ENCODE data around the gene BRSK1. TPM values are rescaled to one million over a fixed set of nuclear protein-coding genes. Genes with fewer than 3 reads are reported as not detected.

BRSK1 gene
- total and polyA plus RNA-seq, 2 of the 13 experiments (the other 11 are each of a cell fraction or from before 2014, with no cell fraction given), result 0.18 to 1.2 TPM

- CTCF ChIA-PET (ENCODE audit: low intra/inter-chr PET ratio, low total read pairs), result no interaction called here
- WGBS (ENCODE audit: low lambda C conversion rate), result 67% methylated on average over 1 of the region's 11 CpGs
These were observed 34.0 kb upstream of the BRSK1 start for GRCh38 chr19:55249841-55250240.

DNA sequence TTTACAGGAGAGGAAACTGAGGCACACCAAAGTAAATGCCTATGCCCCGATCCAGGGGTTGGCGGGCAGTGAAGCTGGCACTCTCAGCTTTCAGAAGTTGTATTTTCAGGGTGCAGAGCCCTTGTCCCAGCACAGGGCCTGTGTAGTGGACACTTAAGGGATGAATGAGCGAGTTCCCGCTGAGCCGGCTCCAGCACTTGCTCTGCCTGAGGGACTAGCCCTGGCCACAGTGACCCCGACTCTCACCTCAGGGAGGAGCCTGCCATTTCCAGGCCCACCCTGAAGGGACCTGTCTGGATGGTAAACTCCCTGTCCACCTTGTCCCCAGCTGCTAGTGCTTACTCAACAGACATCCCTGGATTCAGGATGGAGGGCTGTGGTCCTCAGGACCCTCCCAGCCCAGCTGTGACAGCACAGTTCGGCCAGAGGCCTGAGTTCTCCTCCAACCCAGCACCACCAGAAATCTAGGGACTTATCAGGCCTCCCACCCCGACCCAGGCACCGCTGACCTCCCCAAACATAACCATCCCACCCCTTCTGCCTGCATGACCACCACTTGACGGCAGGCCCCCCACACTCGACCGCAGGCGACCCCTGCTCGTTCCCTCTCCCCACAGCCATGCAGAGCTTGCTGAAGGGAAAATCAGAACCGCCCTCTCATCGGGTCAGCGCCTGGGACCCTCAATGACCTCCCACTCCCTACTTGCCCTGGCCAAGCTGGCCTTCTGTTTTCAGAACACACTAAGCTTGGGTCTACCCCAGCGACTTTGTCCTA lies 33.3 kb upstream of the BRSK1 start:
- ChIA-PET CTCF (ENCODE audit: low intra/inter-chr PET ratio, low total read pairs) (no interaction called here), POLR2A (interaction anchor here (0.8 kb wide), 1 partner anchor 10 kb away, joined by 3 read pairs; no protein-coding TSS in a partner anchor)
- peaks cover 79% of the 10 kb centered on the region for H3K79me2 ChIP-seq (ENCODE audit: insufficient read depth, low read length)
- H3K4me1 ChIP-seq (ENCODE audit: insufficient read depth, low read length), result peaks cover 49% of the 10 kb centered on the region
- no TSS peak for BruUV-seq (replicated peaks)
- peaks cover 57% of the 10 kb centered on the region for H4K20me1 ChIP-seq (ENCODE audit: insufficient read depth, low read length)
- no peak overlapping the region for H3K9ac ChIP-seq (ENCODE audit: insufficient read depth, low read depth, low read length)
- intact Hi-C loops (cut with micrococcal nuclease; ENCODE audit: unreplicated experiment) (no loop called here), in situ Hi-C loops (cut with HindIII; ENCODE audit: extremely low pct_ligation_motif_present, low pct_unique_long_range_greater_than_20kb) (no loop called here)
- H3K4me2 ChIP-seq (ENCODE audit: low read depth, low read length), result no peak overlapping the region
- WGBS (ENCODE audit: low lambda C conversion rate), result 98% methylated on average over 15 of the region's 18 CpGs
- DNase-seq (ENCODE audit: low spot score) (no peak), FAIRE-seq (no peak), ATAC-seq (no peak; the same call in 2 of the 3 replicates)
- no peak overlapping the region for H2AFZ ChIP-seq (ENCODE audit: low read length)
- no peak overlapping the region for H3K27ac ChIP-seq (ENCODE audit: extremely low read length, insufficient read depth, low read length)
- no peaks in the 10 kb centered on the region for H3K27me3 ChIP-seq (ENCODE audit: control insufficient read depth in 1 of 2, insufficient read depth in 2 of 2, low read length in 2 of 2)
- peaks cover 18 to 64% of the 10 kb centered on the region in 2 experiments; a peak in 4 of 5 replicates for H3K36me3 ChIP-seq (replicated peaks in 1 of 2; ENCODE audit: control insufficient read depth in 1 of 2, insufficient read depth in 2 of 2, low read length in 2 of 2)
- H3K9me3 ChIP-seq (ENCODE audit: low read length), result no peaks in the 10 kb centered on the region
- no peak overlapping the region for H3K4me3 ChIP-seq (replicated peaks in 1 of 3; ENCODE audit: insufficient read depth in 1 of 3, low read depth in 2 of 3, low read length in 3 of 3)
- TF ChIP-seq ZNF724P (CRISPR knock-in tag; IDR thresholded peaks at IDR 0.05; ENCODE audit: borderline replicate concordance) (no peak), SMC3 (IDR thresholded peaks at IDR 0.05; ENCODE audit: low read length) (no peak), ZSCAN25 (CRISPR knock-in tag; IDR thresholded peaks at IDR 0.05) (no peak), PRMT3 (CRISPR knock-in tag; IDR thresholded peaks at IDR 0.05; ENCODE audit: borderline replicate concordance, low read depth) (no peak), ATF3 (CRISPR knock-in tag; IDR thresholded peaks at IDR 0.05) (no peak), MXI1 (IDR thresholded peaks at IDR 0.05; ENCODE audit: borderline replicate concordance, low read depth, low read length) (no peak), ZNF160 (CRISPR knock-in tag; IDR thresholded peaks at IDR 0.05) (no peak), ARNT (IDR thresholded peaks at IDR 0.05) (no peak), TAF15 (IDR thresholded peaks at IDR 0.05; ENCODE audit: low read depth, low read length, poor library complexity, severe bottlenecking) (no peak), STAT5B (CRISPR knock-in tag; IDR thresholded peaks at IDR 0.05) (no peak), NAIF1 (CRISPR knock-in tag; IDR thresholded peaks at IDR 0.05; ENCODE audit: borderline replicate concordance) (no peak), GZF1 (CRISPR knock-in tag; IDR thresholded peaks at IDR 0.05) (no peak), ZUFSP (CRISPR knock-in tag; IDR thresholded peaks at IDR 0.05; ENCODE audit: borderline replicate concordance) (no peak), THAP11 (CRISPR knock-in tag; IDR thresholded peaks at IDR 0.05) (no peak)
- TF ChIP-seq, protein P1, sequence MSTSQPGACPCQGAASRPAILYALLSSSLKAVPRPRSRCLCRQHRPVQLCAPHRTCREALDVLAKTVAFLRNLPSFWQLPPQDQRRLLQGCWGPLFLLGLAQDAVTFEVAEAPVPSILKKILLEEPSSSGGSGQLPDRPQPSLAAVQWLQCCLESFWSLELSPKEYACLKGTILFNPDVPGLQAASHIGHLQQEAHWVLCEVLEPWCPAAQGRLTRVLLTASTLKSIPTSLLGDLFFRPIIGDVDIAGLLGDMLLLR (CRISPR knock-in tag; IDR thresholded peaks at IDR 0.05), result no peak

More at GRCh38 chr19:55249841-55250240, 34.0 kb upstream of the BRSK1 start:
- FAIRE-seq, result no peak
- no peak overlapping the region for H2AFZ ChIP-seq (ENCODE audit: low read length)
- no peaks in the 10 kb centered on the region for H3K27me3 ChIP-seq (ENCODE audit: control insufficient read depth in 1 of 2, insufficient read depth in 2 of 2, low read length in 2 of 2)
- POLR2A ChIA-PET, result interaction anchor here (1.7 kb wide), 1 partner anchor 9 kb away, joined by 3 read pairs; no protein-coding TSS in a partner anchor
- H4K20me1 ChIP-seq (ENCODE audit: insufficient read depth, low read length), result peaks cover 56% of the 10 kb centered on the region
- intact Hi-C loops (cut with micrococcal nuclease; ENCODE audit: unreplicated experiment), result no loop called here
- ATAC-seq, result no peak
- no TSS peak for BruUV-seq (replicated peaks)
- TF ChIP-seq NRL (CRISPR knock-in tag; IDR thresholded peaks at IDR 0.05; ENCODE audit: borderline replicate concordance) (no peak), HNRNPL (IDR thresholded peaks at IDR 0.05; ENCODE audit: low read depth, low read length) (peak; percentile 77; the same call in 1 of the 2 replicates), ZBTB38 (CRISPR knock-in tag; IDR thresholded peaks at IDR 0.05) (peak; percentile 30; the same call in 1 of the 2 replicates)
- H3K9ac ChIP-seq (ENCODE audit: insufficient read depth, low read depth, low read length), result no peak overlapping the region
- no peak for DNase-seq (ENCODE audit: low spot score)
- H3K9me3 ChIP-seq (ENCODE audit: low read length), result no peaks in the 10 kb centered on the region
- H3K4me2 ChIP-seq (ENCODE audit: low read depth, low read length), result no peak overlapping the region
- peaks cover 21 to 71% of the 10 kb centered on the region in 2 experiments; a peak in 4 of 5 replicates for H3K36me3 ChIP-seq (replicated peaks in 1 of 2; ENCODE audit: control insufficient read depth in 1 of 2, insufficient read depth in 2 of 2, low read length in 2 of 2)
- H3K4me3 ChIP-seq (replicated peaks in 1 of 3; ENCODE audit: insufficient read depth in 1 of 3, low read depth in 2 of 3, low read length in 3 of 3), result no peak overlapping the region
- H3K27ac ChIP-seq (ENCODE audit: extremely low read length, insufficient read depth, low read length), result no peak overlapping the region
- peaks cover 42% of the 10 kb centered on the region for H3K4me1 ChIP-seq (ENCODE audit: insufficient read depth, low read length)
- peaks cover 73% of the 10 kb centered on the region for H3K79me2 ChIP-seq (ENCODE audit: insufficient read depth, low read length)
- in situ Hi-C loops (cut with HindIII; ENCODE audit: extremely low pct_ligation_motif_present, low pct_unique_long_range_greater_than_20kb), result no loop called here
